HEK293 (cell line): ENCODE measurements around the gene CAND2.
A peak's percentile ranks its signal among the peaks of the same experiment; 100 is the strongest.

Experiments
- CTCF ChIA-PET: fragments of 350-600 bp; formaldehyde crosslinking; extraction: SDS; loops from one replicate; lab custom pipeline; 2021; ENCODE audit warnings: antibody characterized with exemption; lab: Yijun Ruan, JAX
- POLR2A ChIA-PET: fragments of 300-600 bp; formaldehyde crosslinking; extraction: SDS; loops from one replicate; lab custom pipeline; 2020; ENCODE audit warnings: antibody characterized with exemption, inconsistent platforms; lab: Yijun Ruan, JAX
- H3K27ac ChIP-seq: fragments of 200-500 bp; sonication (Bioruptor generic); 2 replicates; pipeline ENCODE4 v1.5.1; 2014; ENCODE audit warnings: low read depth, low read length, control low read depth, inconsistent platforms; ENCODE audit errors: extremely low read depth
- H3K36me3 ChIP-seq, 2 experiments: fragments of 200-500 bp in 1 of 2; sonication (Bioruptor generic) in 1 of 2; 1 replicate in 1 of 2; 2 replicates in 1 of 2; pipeline ENCODE4 v1.5.1; 2014 to 2017; ENCODE audit warnings: inconsistent platforms in 2 of 2, low read length in 2 of 2; ENCODE audit not compliant: control insufficient read depth in 2 of 2, insufficient read depth in 1 of 2
- H3K4me1 ChIP-seq: fragments of 200-500 bp; sonication (Bioruptor generic); 2 replicates; pipeline ENCODE4 v1.5.1; 2014; ENCODE audit warnings: mild to moderate bottlenecking, low read length, inconsistent platforms; ENCODE audit not compliant: control insufficient read depth, insufficient read depth
- H3K4me3 ChIP-seq: 2 replicates; pipeline ENCODE4 v1.5.1; 2011; ENCODE audit warnings: low read depth, mild to moderate bottlenecking, control low read depth, low read length, moderate library complexity
- H3K9me3 ChIP-seq: fragments of 200-500 bp; sonication (Bioruptor generic); 2 replicates; pipeline ENCODE4 v1.5.1; 2014; ENCODE audit warnings: low read depth, low read length, inconsistent platforms; ENCODE audit not compliant: control insufficient read depth, insufficient read depth
- EGR2 ChIP-seq: fragments of 450-650 bp; formaldehyde crosslinking; IDR thresholded peaks from 2 replicates; pipeline ENCODE4 v1.5.1; 2016; ENCODE audit warnings: low read depth, missing biosample characterization, missing genetic modification characterization
- HOXC10 ChIP-seq: sonication (generic); formaldehyde crosslinking; IDR thresholded peaks from 2 replicates; pipeline ENCODE4 v1.8.1; 2023; ENCODE audit warnings: mild to moderate bottlenecking, missing genetic modification reagents
- MZF1 ChIP-seq: fragments of 450-650 bp; formaldehyde crosslinking; IDR thresholded peaks from 2 replicates; pipeline ENCODE4 v1.5.1; 2017; ENCODE audit warnings: missing biosample characterization, missing genetic modification characterization, borderline replicate concordance
- REPIN1 ChIP-seq: fragments of 450-650 bp; formaldehyde crosslinking; IDR thresholded peaks from 2 replicates; pipeline ENCODE4 v1.5.1; 2017; ENCODE audit warnings: missing biosample characterization, missing genetic modification characterization, low read depth
- SP7 ChIP-seq: fragments of 450-650 bp; formaldehyde crosslinking; IDR thresholded peaks from 2 replicates; pipeline ENCODE4 v1.5.1; 2016; ENCODE audit warnings: missing biosample characterization, missing genetic modification characterization
- ZFHX2 ChIP-seq: fragments of 450-650 bp; formaldehyde crosslinking; conservative IDR thresholded peaks from 2 replicates; pipeline ENCODE4 v1.5.1; 2016; ENCODE audit warnings: missing biosample characterization, missing genetic modification characterization
- ZFP3 ChIP-seq: fragments of 450-650 bp; formaldehyde crosslinking; IDR thresholded peaks from 2 replicates; pipeline ENCODE4 v1.5.1; 2016; ENCODE audit warnings: low read depth, missing biosample characterization, missing genetic modification characterization
- ZNF311 ChIP-seq: fragments of 450-650 bp; formaldehyde crosslinking; IDR thresholded peaks from 2 replicates; pipeline ENCODE4 v1.5.1; 2017; ENCODE audit warnings: missing biosample characterization, missing genetic modification characterization, borderline replicate concordance
- ZNF324 ChIP-seq: fragments of 450-650 bp; formaldehyde crosslinking; IDR thresholded peaks from 2 replicates; pipeline ENCODE4 v1.5.1; 2016; ENCODE audit warnings: missing biosample characterization, missing genetic modification characterization
- ZNF354C ChIP-seq: fragments of 450-650 bp; formaldehyde crosslinking; IDR thresholded peaks from 2 replicates; pipeline ENCODE4 v1.5.1; 2016; ENCODE audit warnings: missing biosample characterization, missing genetic modification characterization, low read depth, borderline replicate concordance
- ZNF366 ChIP-seq: fragments of 450-650 bp; formaldehyde crosslinking; conservative IDR thresholded peaks from 2 replicates; pipeline ENCODE4 v1.5.1; 2016; ENCODE audit warnings: missing biosample characterization, missing genetic modification characterization
- ZNF514 ChIP-seq: fragments of 450-650 bp; formaldehyde crosslinking; IDR thresholded peaks from 2 replicates; pipeline ENCODE4 v1.5.1; 2016; ENCODE audit warnings: missing biosample characterization, missing genetic modification characterization
- ZNF768 ChIP-seq: fragments of 450-650 bp; formaldehyde crosslinking; IDR thresholded peaks from 2 replicates; pipeline ENCODE4 v1.5.1; 2018; ENCODE audit warnings: missing biosample characterization, mild to moderate bottlenecking, missing genetic modification characterization
- ZNF785 ChIP-seq: fragments of 450-650 bp; formaldehyde crosslinking; IDR thresholded peaks from 2 replicates; pipeline ENCODE4 v1.5.1; 2016; ENCODE audit warnings: missing biosample characterization, missing genetic modification characterization
- ZNF843 ChIP-seq: fragments of 450-650 bp; formaldehyde crosslinking; IDR thresholded peaks from 2 replicates; pipeline ENCODE4 v1.5.1; 2016; ENCODE audit warnings: missing biosample characterization, missing genetic modification characterization
- ZSCAN23 ChIP-seq: fragments of 450-650 bp; formaldehyde crosslinking; IDR thresholded peaks from 2 replicates; pipeline ENCODE4 v1.5.1; 2016; ENCODE audit warnings: missing biosample characterization, missing genetic modification characterization
- TF ChIP-seq, protein P1 (sequence below): fragments of 450-650 bp; formaldehyde crosslinking; IDR thresholded peaks from 2 replicates; pipeline ENCODE4 v1.5.1; 2017; ENCODE audit warnings: missing biosample characterization, missing genetic modification characterization
- TF ChIP-seq, protein P2 (sequence below): fragments of 450-650 bp; formaldehyde crosslinking; IDR thresholded peaks from 2 replicates; pipeline ENCODE4 v1.5.0; 2017; ENCODE audit warnings: missing biosample characterization, missing genetic modification characterization, borderline replicate concordance
- TF ChIP-seq, protein P3 (sequence below): fragments of 450-650 bp; formaldehyde crosslinking; IDR thresholded peaks from 2 replicates; pipeline ENCODE4 v1.5.1; 2016; ENCODE audit warnings: missing biosample characterization, missing genetic modification characterization

The CAND2 gene

DNA sequence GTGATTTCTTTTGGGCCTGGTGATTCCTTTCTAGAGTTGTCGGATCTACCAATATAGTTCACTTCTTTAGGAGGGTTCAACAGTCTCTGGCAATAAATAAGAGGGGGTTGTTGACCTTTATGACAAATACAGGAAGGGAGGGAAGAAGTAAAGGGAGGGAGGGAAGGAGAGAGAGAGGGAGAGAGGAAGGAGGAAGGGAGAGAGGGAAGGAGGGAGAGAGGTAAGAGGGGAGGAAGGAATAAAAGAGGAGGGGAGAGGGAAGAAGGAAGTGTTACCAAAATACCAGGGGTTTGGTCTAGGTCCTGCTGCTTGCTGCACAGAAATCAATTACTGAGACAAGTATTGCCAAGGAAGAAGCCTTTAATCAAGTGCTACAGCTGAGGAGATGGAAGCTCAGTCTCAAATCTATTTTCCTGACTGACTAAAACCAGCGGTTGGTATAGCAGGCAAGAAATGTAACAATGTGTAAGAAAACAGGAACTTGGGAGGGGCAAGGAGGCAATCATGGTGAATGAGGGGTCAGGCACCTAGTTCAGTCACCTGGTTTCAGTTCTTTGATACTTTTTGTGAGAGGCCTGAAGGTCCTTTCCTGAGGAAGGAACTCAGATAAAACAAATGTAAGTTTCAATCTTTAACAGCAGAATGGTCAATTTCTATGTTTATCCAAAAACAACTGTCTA lies 23.3 kb upstream of the CAND2 start:
- no peak for TF ChIP-seq ZNF514
- TF ChIP-seq ZNF366 (tag by site-specific recombination): peak; percentile 80
- TF ChIP-seq, protein P1, sequence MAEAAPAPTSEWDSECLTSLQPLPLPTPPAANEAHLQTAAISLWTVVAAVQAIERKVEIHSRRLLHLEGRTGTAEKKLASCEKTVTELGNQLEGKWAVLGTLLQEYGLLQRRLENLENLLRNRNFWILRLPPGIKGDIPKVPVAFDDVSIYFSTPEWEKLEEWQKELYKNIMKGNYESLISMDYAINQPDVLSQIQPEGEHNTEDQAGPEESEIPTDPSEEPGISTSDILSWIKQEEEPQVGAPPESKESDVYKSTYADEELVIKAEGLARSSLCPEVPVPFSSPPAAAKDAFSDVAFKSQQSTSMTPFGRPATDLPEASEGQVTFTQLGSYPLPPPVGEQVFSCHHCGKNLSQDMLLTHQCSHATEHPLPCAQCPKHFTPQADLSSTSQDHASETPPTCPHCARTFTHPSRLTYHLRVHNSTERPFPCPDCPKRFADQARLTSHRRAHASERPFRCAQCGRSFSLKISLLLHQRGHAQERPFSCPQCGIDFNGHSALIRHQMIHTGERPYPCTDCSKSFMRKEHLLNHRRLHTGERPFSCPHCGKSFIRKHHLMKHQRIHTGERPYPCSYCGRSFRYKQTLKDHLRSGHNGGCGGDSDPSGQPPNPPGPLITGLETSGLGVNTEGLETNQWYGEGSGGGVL (tag by site-specific recombination): peak; percentile 80
- TF ChIP-seq, all 188 proteins: peak for 2
- H3K4me3 ChIP-seq: no peak overlapping the region
- no peaks in the 10 kb centered on the region for H3K36me3 ChIP-seq
- CTCF ChIA-PET: interaction anchor here (0.6 to 1.1 kb wide), 2 partner anchors 14 to 33 kb away, joined by 3 to 5 read pairs; no protein-coding TSS in a partner anchor
- POLR2A ChIA-PET: no interaction called here
- no peaks in the 10 kb centered on the region for H3K9me3 ChIP-seq
- H3K27ac ChIP-seq: no peak overlapping the region
- no peaks in the 10 kb centered on the region for H3K4me1 ChIP-seq

DNA sequence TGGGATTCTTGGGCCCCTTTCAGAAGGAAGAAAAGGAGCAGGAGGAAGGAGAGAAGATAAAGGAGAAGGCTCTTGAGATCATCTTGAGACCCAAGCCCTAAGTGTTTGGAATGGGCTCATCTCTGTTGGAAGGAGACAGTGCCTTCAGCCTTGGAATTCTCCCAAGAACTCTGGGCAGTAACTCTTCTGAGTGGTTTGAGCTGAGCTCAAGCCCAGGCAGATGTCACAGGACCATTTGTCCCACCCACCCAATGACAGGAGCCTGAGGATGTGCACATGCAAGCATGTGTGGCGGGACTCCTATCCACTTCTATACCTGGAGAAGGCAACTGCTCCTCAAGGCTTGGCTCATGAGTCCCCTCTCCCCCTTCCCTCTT lies 22.8 kb upstream of the CAND2 start:
- no peak overlapping the region for H3K27ac ChIP-seq
- no peak overlapping the region for H3K4me3 ChIP-seq
- ChIA-PET CTCF (interaction anchor here (1.1 kb wide), 1 partner anchor 14 kb away, joined by 3 read pairs; no protein-coding TSS in a partner anchor), POLR2A (no interaction called here)
- H3K4me1 ChIP-seq: no peaks in the 10 kb centered on the region
- no peaks in the 10 kb centered on the region for H3K36me3 ChIP-seq
- TF ChIP-seq ZFHX2 (tag by site-specific recombination) (no peak), ZNF843 (tag by site-specific recombination) (no peak), HOXC10 (CRISPR knock-in tag) (no peak), ZNF311 (tag by site-specific recombination) (no peak), ZNF768 (tag by site-specific recombination) (no peak), REPIN1 (tag by site-specific recombination) (no peak), MZF1 (tag by site-specific recombination) (no peak), ZNF324 (tag by site-specific recombination) (no peak), SP7 (tag by site-specific recombination) (no peak), EGR2 (tag by site-specific recombination) (no peak), ZFP3 (tag by site-specific recombination) (no peak), ZNF785 (tag by site-specific recombination) (no peak), ZSCAN23 (tag by site-specific recombination) (no peak), ZNF354C (tag by site-specific recombination) (no peak)
- TF ChIP-seq, protein P2, sequence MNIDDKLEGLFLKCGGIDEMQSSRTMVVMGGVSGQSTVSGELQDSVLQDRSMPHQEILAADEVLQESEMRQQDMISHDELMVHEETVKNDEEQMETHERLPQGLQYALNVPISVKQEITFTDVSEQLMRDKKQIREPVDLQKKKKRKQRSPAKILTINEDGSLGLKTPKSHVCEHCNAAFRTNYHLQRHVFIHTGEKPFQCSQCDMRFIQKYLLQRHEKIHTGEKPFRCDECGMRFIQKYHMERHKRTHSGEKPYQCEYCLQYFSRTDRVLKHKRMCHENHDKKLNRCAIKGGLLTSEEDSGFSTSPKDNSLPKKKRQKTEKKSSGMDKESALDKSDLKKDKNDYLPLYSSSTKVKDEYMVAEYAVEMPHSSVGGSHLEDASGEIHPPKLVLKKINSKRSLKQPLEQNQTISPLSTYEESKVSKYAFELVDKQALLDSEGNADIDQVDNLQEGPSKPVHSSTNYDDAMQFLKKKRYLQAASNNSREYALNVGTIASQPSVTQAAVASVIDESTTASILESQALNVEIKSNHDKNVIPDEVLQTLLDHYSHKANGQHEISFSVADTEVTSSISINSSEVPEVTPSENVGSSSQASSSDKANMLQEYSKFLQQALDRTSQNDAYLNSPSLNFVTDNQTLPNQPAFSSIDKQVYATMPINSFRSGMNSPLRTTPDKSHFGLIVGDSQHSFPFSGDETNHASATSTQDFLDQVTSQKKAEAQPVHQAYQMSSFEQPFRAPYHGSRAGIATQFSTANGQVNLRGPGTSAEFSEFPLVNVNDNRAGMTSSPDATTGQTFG (tag by site-specific recombination): no peak
- TF ChIP-seq, protein P3, sequence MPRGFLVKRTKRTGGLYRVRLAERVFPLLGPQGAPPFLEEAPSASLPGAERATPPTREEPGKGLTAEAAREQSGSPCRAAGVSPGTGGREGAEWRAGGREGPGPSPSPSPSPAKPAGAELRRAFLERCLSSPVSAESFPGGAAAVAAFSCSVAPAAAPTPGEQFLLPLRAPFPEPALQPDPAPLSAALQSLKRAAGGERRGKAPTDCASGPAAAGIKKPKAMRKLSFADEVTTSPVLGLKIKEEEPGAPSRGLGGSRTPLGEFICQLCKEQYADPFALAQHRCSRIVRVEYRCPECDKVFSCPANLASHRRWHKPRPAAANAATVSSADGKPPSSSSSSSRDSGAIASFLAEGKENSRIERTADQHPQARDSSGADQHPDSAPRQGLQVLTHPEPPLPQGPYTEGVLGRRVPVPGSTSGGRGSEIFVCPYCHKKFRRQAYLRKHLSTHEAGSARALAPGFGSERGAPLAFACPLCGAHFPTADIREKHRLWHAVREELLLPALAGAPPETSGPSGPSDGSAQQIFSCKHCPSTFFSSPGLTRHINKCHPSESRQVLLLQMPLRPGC (tag by site-specific recombination): no peak
- H3K9me3 ChIP-seq: no peaks in the 10 kb centered on the region
